Activated CD8-positive, alpha-beta memory T cell treated with anti-CD3 and anti-CD28 coated beads for 24 hours (primary cell): ENCODE measurements around the gene KCNJ15.
"Not testable (repeated sequence)": the region's sequence is repeated elsewhere in the genome, so short reads cannot be mapped to it uniquely, and the experiment has no call there.

Experiments
- DNase-seq: peaks from one replicate; pipeline ENCODE4 v3.0.0-alpha.2; 2020

KCNJ15 gene

GRCh38 chr21:38256599-38257302 lies at the start of gene KCNJ15:
TSS of gene KCNJ15 (plus strand) at chr21:38256991. CDS start at chr21:38299262, 42,271 bp downstream.
- DNase-seq, result no peak

- DNase-seq, result no peak
These were observed 48.7 kb upstream of the KCNJ15 start for GRCh38 chr21:38208118-38208517.

GRCh38 chr21:38211321-38211720 lies 45.5 kb upstream of the KCNJ15 start:
- no peak for DNase-seq

- DNase-seq, result no peak
These were observed 44.1 kb upstream of the KCNJ15 start for GRCh38 chr21:38212706-38213105.

- peak; percentile 65 for DNase-seq
These were observed 37.7 kb upstream of the KCNJ15 start for GRCh38 chr21:38219049-38219628.

- DNase-seq, result no peak
These were observed 36.5 kb upstream of the KCNJ15 start for GRCh38 chr21:38220270-38220737.

- DNase-seq, result no peak
These were observed 35.2 kb upstream of the KCNJ15 start for GRCh38 chr21:38221594-38221993.

- DNase-seq, result no peak
These were observed 32.8 kb upstream of the KCNJ15 start for GRCh38 chr21:38223893-38224540.

- no peak for DNase-seq
These were observed 29.4 kb upstream of the KCNJ15 start for GRCh38 chr21:38227401-38227800.

- no peak for DNase-seq
These were observed 28.7 kb upstream of the KCNJ15 start for GRCh38 chr21:38228115-38228514.

GRCh38 chr21:38228537-38228936 lies 28.3 kb upstream of the KCNJ15 start:
- DNase-seq, result no peak

GRCh38 chr21:38229260-38229877 lies 27.4 kb upstream of the KCNJ15 start:
- no peak for DNase-seq

- no peak for DNase-seq
These were observed 22.2 kb upstream of the KCNJ15 start for GRCh38 chr21:38234395-38235142.

GRCh38 chr21:38235251-38235650 lies 21.5 kb upstream of the KCNJ15 start:
- not testable (repeated sequence) for DNase-seq

GRCh38 chr21:38236232-38236631 lies 20.6 kb upstream of the KCNJ15 start:
- DNase-seq, result no peak

GRCh38 chr21:38239672-38240071 lies 17.1 kb upstream of the KCNJ15 start:
- no peak for DNase-seq

- no peak for DNase-seq
These were observed 16.7 kb upstream of the KCNJ15 start for GRCh38 chr21:38240129-38240528.

GRCh38 chr21:38241029-38241740 lies 15.6 kb upstream of the KCNJ15 start:
- no peak for DNase-seq

GRCh38 chr21:38242061-38242460 lies 14.7 kb upstream of the KCNJ15 start:
- DNase-seq, result no peak

- DNase-seq, result no peak
These were observed 12.9 kb upstream of the KCNJ15 start for GRCh38 chr21:38243732-38244406.

- no peak for DNase-seq
These were observed 12.4 kb upstream of the KCNJ15 start for GRCh38 chr21:38244407-38244787.
